Measurements from ENCODE around the gene SNRNP70.

GRCh38 chr19:49142866-49143335 lies 57.6 kb downstream of the SNRNP70 start:
- TF ChIP-seq POLR2AphosphoS5 (IDR thresholded peaks at IDR 0.05; ENCODE audit: borderline replicate concordance, low read depth, low read length): no peak
- TF ChIP-seq EZH2 (IDR thresholded peaks at IDR 0.05): no peak
- no peak for TF ChIP-seq FOXP2 (optimal IDR thresholded peaks at IDR 0.05; ENCODE audit: control extremely low read depth, extremely low read length, insufficient read depth)
